Heart left ventricle (tissue), 13 donors: ENCODE measurements around the gene DAW1.

Experiments used
- POLR2A ChIP-seq, 2 donors: fragments of 450-650 bp; IDR thresholded peaks; one replicate each; pipeline ENCODE4 v1.6.1; 2017; ENCODE audit warnings: antibody characterized with exemption in 2 of 2, mild to moderate bottlenecking in 2 of 2, moderate library complexity in 2 of 2
- TF ChIP-seq, protein P1 (sequence below), 12 donors: fragments of 200-600 bp; sonication (generic) in 4 of 12; IDR thresholded peaks; one replicate each; pipeline versions ENCODE4 v1.5.0 to v1.8.0; 2018 to 2022; ENCODE audit warnings: antibody characterized with exemption in 12 of 12, mild to moderate bottlenecking in 5 of 12
- donor health status: ischemic (EF 13 %, LVEDD 7.1; RV severe dilation, severe dysfunction).
- donor health status: DM: no; HTN: yes; CAD: no.
- donor health status: DM: no; HTN: no; CAD: no.
- donor health status: ischemic (EF 25% LVEDD 6.9; RV normal size, moderate dysfunction).
- donor health status: ischemic (EF 25% LVEDD 5.7; RV mildly dilated, moderate dysfunction).
- donor health status: ischemic (EF 35%, LVEDD 5.7; RV mildly dilated, moderate dysfunction).
- donor health status: nonischemic (EF 11% LVEDD 7.7; RV severe dilation, severe dysfunction).
- donor health status: DM: yes; HTN: yes; CAD: no.
- donor health status: PGD.
- donor health status: ischemic (EF 29% LVEDD 5.4; RV normal size, mild dysfunction).
- donor health status: nonischemic (EF 23%, LVEDD 6.1; RV moderate dilation, normal function).

DNA sequence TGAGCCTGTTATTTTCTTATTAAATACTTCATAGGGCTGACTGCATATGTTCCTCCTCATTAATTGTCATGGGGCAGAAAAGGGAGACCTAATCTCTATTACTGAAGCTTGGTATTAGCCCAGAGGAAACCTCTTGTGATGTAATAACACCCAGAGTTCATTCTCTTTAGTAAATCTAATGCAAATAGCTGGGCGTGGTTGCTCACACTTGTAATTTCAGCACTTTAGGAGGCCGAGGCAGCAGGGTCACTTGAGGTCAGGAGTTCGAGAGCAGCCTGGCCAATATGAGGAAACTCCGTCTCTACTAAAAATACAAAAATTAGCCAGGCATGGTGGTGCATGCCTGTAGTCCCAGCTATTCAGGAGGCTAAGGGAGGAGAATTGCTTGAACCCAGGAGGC, 14.7 kb downstream of the DAW1 start:
- TF ChIP-seq, protein P1, sequence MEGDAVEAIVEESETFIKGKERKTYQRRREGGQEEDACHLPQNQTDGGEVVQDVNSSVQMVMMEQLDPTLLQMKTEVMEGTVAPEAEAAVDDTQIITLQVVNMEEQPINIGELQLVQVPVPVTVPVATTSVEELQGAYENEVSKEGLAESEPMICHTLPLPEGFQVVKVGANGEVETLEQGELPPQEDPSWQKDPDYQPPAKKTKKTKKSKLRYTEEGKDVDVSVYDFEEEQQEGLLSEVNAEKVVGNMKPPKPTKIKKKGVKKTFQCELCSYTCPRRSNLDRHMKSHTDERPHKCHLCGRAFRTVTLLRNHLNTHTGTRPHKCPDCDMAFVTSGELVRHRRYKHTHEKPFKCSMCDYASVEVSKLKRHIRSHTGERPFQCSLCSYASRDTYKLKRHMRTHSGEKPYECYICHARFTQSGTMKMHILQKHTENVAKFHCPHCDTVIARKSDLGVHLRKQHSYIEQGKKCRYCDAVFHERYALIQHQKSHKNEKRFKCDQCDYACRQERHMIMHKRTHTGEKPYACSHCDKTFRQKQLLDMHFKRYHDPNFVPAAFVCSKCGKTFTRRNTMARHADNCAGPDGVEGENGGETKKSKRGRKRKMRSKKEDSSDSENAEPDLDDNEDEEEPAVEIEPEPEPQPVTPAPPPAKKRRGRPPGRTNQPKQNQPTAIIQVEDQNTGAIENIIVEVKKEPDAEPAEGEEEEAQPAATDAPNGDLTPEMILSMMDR (IDR thresholded peaks at IDR 0.05): no peak
- no peak for TF ChIP-seq POLR2A (IDR thresholded peaks at IDR 0.05)
